PC-3 (cell line): ENCODE results near the gene DCAF7. TPM values are rescaled to one million over a fixed set of nuclear protein-coding genes. Genes with fewer than 3 reads are reported as not detected.
A peak's percentile ranks its signal among the peaks of the same experiment; 100 is the strongest.

Source experiments
- ATAC-seq: fragments of 200-7000 bp; cut with Tn5 transposase; 2 replicates; pipeline ENCODE4 v1.9.1; 2020; ENCODE audit warnings: mild to moderate bottlenecking, moderate library complexity
- BruUV-seq: library from RNA; stranded (reverse); fragments of 400-500 nt; replicated peaks from 2 replicates; lab custom pipeline; 2021; lab: Mats Ljungman, UMichigan
- CTCF ChIA-PET: fragments of 300-600 bp; sonication (Branson Sonifier 250); formaldehyde crosslinking; loops from one replicate; lab custom pipeline; 2022; ENCODE audit warnings: antibody characterized with exemption; lab: Charles Lee
- POLR2A ChIA-PET: fragments of 300-600 bp; sonication (Branson Sonifier 250); formaldehyde crosslinking; loops from one replicate; lab custom pipeline; 2022; ENCODE audit warnings: antibody characterized with exemption; ENCODE audit not compliant: unreplicated experiment; lab: Charles Lee
- DNase-seq: peaks from one replicate; pipeline ENCODE4 v3.0.0-alpha.2; 2015
- H2AFZ ChIP-seq: fragments of 300-600 bp; sonication (generic); 2 replicates; pipeline ENCODE4 v1.6.0; 2016; ENCODE audit warnings: antibody characterized with exemption, low read length
- H3F3A ChIP-seq: fragments of 300-600 bp; sonication (generic); one replicate; pipeline ENCODE4 v1.6.0; 2017; ENCODE audit warnings: antibody characterized with exemption, low read length, control low read depth, mild to moderate bottlenecking; ENCODE audit not compliant: unreplicated experiment
- H3K27ac ChIP-seq: fragments of 300-600 bp; sonication (generic); 2 replicates; pipeline ENCODE4 v1.5.1; 2016; ENCODE audit warnings: mild to moderate bottlenecking, low read length
- H3K27me3 ChIP-seq: fragments of 300-600 bp; sonication (generic); 2 replicates; pipeline ENCODE4 v1.6.1; 2016; ENCODE audit warnings: low read length, mixed read lengths
- H3K36me3 ChIP-seq: fragments of 300-600 bp; sonication (generic); 2 replicates; pipeline ENCODE4 v1.6.1; 2016; ENCODE audit warnings: low read depth, mixed run types, low read length, mixed read lengths
- H3K4me1 ChIP-seq: fragments of 300-600 bp; sonication (generic); 2 replicates; pipeline ENCODE4 v1.5.1; 2016; ENCODE audit warnings: low read length; ENCODE audit not compliant: insufficient read depth
- H3K4me2 ChIP-seq: fragments of 300-600 bp; sonication (generic); 2 replicates; pipeline ENCODE4 v1.6.0; 2016; ENCODE audit warnings: low read length
- H3K4me3 ChIP-seq: fragments of 300-600 bp; sonication (generic); 2 replicates; pipeline ENCODE4 v1.5.1; 2016; ENCODE audit warnings: mild to moderate bottlenecking, low read length, mixed read lengths
- H3K79me2 ChIP-seq: fragments of 300-600 bp; sonication (generic); 2 replicates; pipeline ENCODE4 v1.6.1; 2017; ENCODE audit warnings: low read length, mixed read lengths
- H3K9ac ChIP-seq: fragments of 300-600 bp; sonication (generic); 2 replicates; pipeline ENCODE4 v1.6.0; 2016; ENCODE audit warnings: mild to moderate bottlenecking, low read length
- H3K9me2 ChIP-seq: fragments of 300-600 bp; sonication (generic); replicated peaks from 2 replicates; pipeline ENCODE4 v1.6.1; 2016; ENCODE audit warnings: mixed run types, low read length, mixed read lengths
- H3K9me3 ChIP-seq: fragments of 300-600 bp; sonication (generic); 2 replicates; pipeline ENCODE4 v1.6.1; 2016; ENCODE audit warnings: low read length, mixed read lengths
- H4K20me1 ChIP-seq: fragments of 300-600 bp; sonication (generic); 2 replicates; pipeline ENCODE4 v1.6.1; 2016; ENCODE audit warnings: low read length, mixed read lengths
- EZH2 ChIP-seq: fragments of 300-600 bp; sonication (generic); IDR thresholded peaks from one replicate; pipeline ENCODE4 v1.6.1; 2017; ENCODE audit warnings: antibody characterized with exemption, mild to moderate bottlenecking, low read length; ENCODE audit not compliant: unreplicated experiment
- EZH2phosphoT487 ChIP-seq: fragments of 300-600 bp; sonication (generic); IDR thresholded peaks from 2 replicates; pipeline ENCODE4 v1.6.1; 2018; ENCODE audit warnings: mild to moderate bottlenecking, antibody characterized with exemption, low read length, borderline replicate concordance
- intact Hi-C: fragments of 100-400 bp; cut with micrococcal nuclease; formaldehyde crosslinking; loops from 2 replicates; pipeline ENCODE4 v1.9.0; 2023
- total RNA-seq: library from RNA; depleted of rRNA; stranded (reverse); fragments of >200 nt; gene quantifications from 2 replicates; pipeline ENCODE4 v1.2.3, GENCODE V29; 2014
- TF ChIP-seq, protein P1 (sequence below): fragments of 300-600 bp; sonication (generic); conservative IDR thresholded peaks from 2 replicates; pipeline ENCODE4 v1.5.1; 2017; ENCODE audit warnings: antibody characterized with exemption, low read depth, mild to moderate bottlenecking, low read length

DCAF7 gene
- total RNA-seq, 1 experiment from 2014 or later, result 46.5 TPM

DNA sequence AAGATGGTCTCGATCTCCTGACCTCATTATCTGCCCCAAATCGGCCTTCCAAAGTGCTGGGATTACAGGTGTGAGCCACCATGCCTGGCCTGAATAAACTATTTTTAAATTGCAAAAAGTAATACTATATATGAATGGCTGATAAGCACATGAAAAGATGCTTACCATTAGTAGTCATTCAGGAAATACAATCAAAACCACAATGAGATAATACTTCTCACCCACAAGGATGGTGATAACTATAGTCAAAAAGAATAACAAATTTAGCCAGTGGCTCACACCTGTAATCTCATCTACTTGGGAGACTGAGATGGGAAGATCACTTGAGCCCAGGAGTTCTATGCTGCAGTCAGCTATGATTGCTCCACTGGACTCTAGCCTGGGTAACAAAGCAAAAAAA lies 48.0 kb downstream of the DCAF7 start:
- no peaks in the 10 kb centered on the region for H4K20me1 ChIP-seq
- CTCF ChIA-PET, result no interaction called here
- TF ChIP-seq EZH2phosphoT487, result no peak
- no peak for TF ChIP-seq EZH2
- TF ChIP-seq, protein P1, sequence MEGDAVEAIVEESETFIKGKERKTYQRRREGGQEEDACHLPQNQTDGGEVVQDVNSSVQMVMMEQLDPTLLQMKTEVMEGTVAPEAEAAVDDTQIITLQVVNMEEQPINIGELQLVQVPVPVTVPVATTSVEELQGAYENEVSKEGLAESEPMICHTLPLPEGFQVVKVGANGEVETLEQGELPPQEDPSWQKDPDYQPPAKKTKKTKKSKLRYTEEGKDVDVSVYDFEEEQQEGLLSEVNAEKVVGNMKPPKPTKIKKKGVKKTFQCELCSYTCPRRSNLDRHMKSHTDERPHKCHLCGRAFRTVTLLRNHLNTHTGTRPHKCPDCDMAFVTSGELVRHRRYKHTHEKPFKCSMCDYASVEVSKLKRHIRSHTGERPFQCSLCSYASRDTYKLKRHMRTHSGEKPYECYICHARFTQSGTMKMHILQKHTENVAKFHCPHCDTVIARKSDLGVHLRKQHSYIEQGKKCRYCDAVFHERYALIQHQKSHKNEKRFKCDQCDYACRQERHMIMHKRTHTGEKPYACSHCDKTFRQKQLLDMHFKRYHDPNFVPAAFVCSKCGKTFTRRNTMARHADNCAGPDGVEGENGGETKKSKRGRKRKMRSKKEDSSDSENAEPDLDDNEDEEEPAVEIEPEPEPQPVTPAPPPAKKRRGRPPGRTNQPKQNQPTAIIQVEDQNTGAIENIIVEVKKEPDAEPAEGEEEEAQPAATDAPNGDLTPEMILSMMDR, result no peak
- no peaks in the 10 kb centered on the region for H3K27me3 ChIP-seq
- peaks cover 5% of the 10 kb centered on the region; the same call in 1 of the 2 replicates for H3K36me3 ChIP-seq
- no peak overlapping the region for H3K4me2 ChIP-seq
- peaks cover 16% of the 10 kb centered on the region for H3K79me2 ChIP-seq
- POLR2A ChIA-PET, result no interaction called here
- no peak overlapping the region for H3K27ac ChIP-seq
- peaks cover 16% of the 10 kb centered on the region for H3K4me1 ChIP-seq
- no peak overlapping the region for H2AFZ ChIP-seq
- DNase-seq, result no peak
- H3K4me3 ChIP-seq, result no peak overlapping the region
- H3K9me3 ChIP-seq, result no peaks in the 10 kb centered on the region
- no TSS peak for BruUV-seq
- no peaks in the 10 kb centered on the region for H3K9me2 ChIP-seq
- intact Hi-C loops, result no loop called here
- ATAC-seq, result no peak
- no peaks in the 10 kb centered on the region for H3F3A ChIP-seq
- no peak overlapping the region for H3K9ac ChIP-seq

DNA sequence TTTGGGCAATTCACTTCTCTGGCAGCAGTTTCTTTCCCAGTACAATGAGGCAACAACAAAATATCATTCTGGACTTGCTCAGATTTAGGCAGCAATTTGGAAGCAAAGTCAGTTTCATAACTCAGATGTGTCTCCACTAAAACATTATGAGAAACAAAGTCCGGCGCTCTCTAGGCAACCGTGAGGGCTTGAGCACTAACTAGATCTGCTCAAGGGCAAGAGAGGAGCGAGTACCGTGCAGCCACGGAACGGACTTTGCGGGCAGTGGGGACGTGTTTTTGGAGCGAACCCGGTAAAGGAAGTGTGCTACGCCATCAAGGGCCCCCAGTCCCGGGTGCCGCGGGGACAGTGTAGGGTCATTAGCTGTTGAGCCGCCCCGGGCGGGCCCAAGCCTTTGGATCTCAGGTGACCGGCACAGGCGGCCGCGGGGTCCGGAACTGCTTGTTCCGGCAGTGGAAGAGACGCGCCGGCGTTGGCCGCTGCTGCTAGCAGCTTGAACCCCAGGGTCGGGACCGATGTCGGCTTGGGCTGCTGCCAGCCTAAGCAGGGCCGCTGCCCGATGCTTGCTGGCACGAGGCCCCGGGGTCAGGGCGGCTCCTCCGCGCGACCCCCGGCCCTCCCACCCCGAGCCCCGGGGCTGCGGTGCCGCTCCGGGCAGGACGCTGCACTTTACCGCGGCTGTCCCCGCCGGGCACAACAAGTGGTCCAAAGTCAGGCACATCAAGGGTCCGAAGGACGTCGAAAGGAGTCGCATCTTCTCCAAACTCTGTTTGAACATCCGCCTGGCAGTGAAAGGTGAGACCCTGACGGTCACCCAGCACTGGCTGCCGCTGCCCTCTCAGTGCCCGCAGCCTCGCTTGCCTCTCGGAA lies 50.5 kb downstream of the DCAF7 start, which contains the start of gene TACO1:
TACO1 (plus strand) TSS at position 327 of the 870 bp plus-strand sequence; CDS start at position 516, 189 bp downstream.
- ChIA-PET POLR2A (no interaction called here), CTCF (interaction anchor here (0.8 kb wide), 1 partner anchor 11 kb away, joined by 4 read pairs; no protein-coding TSS in a partner anchor)
- no TSS peak for BruUV-seq
- DNase-seq, result peak; percentile 92
- Histone ChIP-seq H2AFZ (peak within 1 kb of the TSS; percentile 98), H3K4me2 (peak within 1 kb of the TSS; percentile 97), H3K36me3 (peaks cover 13% of the 10 kb centered on the region), H3K27ac (peak within 1 kb of the TSS; percentile 40), H3K9ac (peak within 1 kb of the TSS; percentile 95), H3K79me2 (peaks cover 16% of the 10 kb centered on the region), H3K9me2 (no peaks in the 10 kb centered on the region), H3K4me3 (peak within 1 kb of the TSS; percentile 91), H4K20me1 (no peaks in the 10 kb centered on the region), H3K9me3 (no peaks in the 10 kb centered on the region), H3K4me1 (peaks cover 16% of the 10 kb centered on the region), H3K27me3 (no peaks in the 10 kb centered on the region), H3F3A (no peaks in the 10 kb centered on the region)
- intact Hi-C loops, result loop anchor here (1.0 kb wide), 1 partner anchor 51 kb away; the partner anchor contains the start of gene DCAF7
- peak; percentile 94 for ATAC-seq
- TF ChIP-seq, protein P1, result no peak
- no peak for TF ChIP-seq EZH2
- no peak for TF ChIP-seq EZH2phosphoT487
